ENCODE data around the gene PLGLB1. TPM values are rescaled to one million over a fixed set of nuclear protein-coding genes. Genes with fewer than 3 reads are reported as not detected.
"Not testable (repeated sequence)": the region's sequence is repeated elsewhere in the genome, so short reads cannot be mapped to it uniquely, and the experiment has no call there.

PLGLB1 gene
- total RNA-seq, 1 experiment from 2014 or later, result 1.2 TPM

DNA sequence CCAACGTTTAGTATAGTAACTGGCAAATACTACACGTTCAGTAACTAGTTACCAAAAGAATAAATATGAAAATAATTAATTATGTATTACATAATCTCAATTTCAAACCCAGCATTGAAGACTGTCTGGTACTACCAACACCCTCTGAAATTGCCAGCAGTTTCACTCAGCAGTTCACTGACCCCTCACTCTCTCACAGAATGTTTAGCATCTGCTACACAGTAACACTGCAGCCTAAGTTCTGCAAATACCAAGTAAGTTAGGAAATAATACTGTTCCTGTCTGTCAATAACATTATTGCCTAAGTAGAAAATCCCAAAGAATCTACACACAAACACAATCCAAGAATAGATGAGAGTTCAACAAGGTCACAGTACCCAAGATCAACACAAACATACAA is 41.8 kb upstream of the PLGLB1 start:
- H3K9me3 Mint-ChIP-seq; H2BK120ac ChIP-seq (ENCODE audit: low read depth, low read length, poor library complexity, severe bottlenecking); H3K56ac ChIP-seq (ENCODE audit: insufficient read length, low read depth, low read length); H3K36me3 Mint-ChIP-seq (ENCODE audit: insufficient read depth in 1 of 3, low read depth in 3 of 3); H3K4me3 Mint-ChIP-seq; H2AFZ ChIP-seq (ENCODE audit: low read length); H2BK5ac ChIP-seq (ENCODE audit: insufficient read length, low read length); H3K27ac ChIP-seq (ENCODE audit: insufficient read length, low read depth, low read length); H3K4me1 ChIP-seq (ENCODE audit: insufficient read depth, low read length); H4K5ac ChIP-seq (ENCODE audit: insufficient read length, low read depth, low read length); H3T11ph ChIP-seq (ENCODE audit: low read length); H2BK20ac ChIP-seq (ENCODE audit: low read depth, low read length, poor library complexity, severe bottlenecking); H3K4ac ChIP-seq (ENCODE audit: low read depth, low read length); H2BK15ac ChIP-seq (ENCODE audit: low read depth, low read length); H2BK12ac ChIP-seq (ENCODE audit: insufficient read length, low read depth, low read length); H3K4me1 Mint-ChIP-seq; H3K79me2 ChIP-seq (ENCODE audit: insufficient read depth, low read length); H3K4me2 ChIP-seq (ENCODE audit: insufficient read depth, insufficient read length, low read length); H3K23me2 ChIP-seq (ENCODE audit: insufficient read length, low read depth, low read length, poor library complexity, severe bottlenecking); H3K27ac Mint-ChIP-seq; H3K18ac ChIP-seq (ENCODE audit: insufficient read length, low read depth, low read length); H3K9me3 ChIP-seq (ENCODE audit: control insufficient read depth, low read depth, low read length); H3K9ac ChIP-seq (ENCODE audit: extremely low read depth, insufficient read length, low read length); H3K14ac ChIP-seq (ENCODE audit: insufficient read depth, low read length); H4K8ac ChIP-seq (replicated peaks; ENCODE audit: insufficient read length, low read depth, low read length); H3K27me3 ChIP-seq (ENCODE audit: insufficient read depth, low read length); DNase-seq; H4K20me1 ChIP-seq (ENCODE audit: control insufficient read depth, insufficient read depth, insufficient read length); H4K91ac ChIP-seq (ENCODE audit: insufficient read length, low read depth, low read length); H3K27me3 Mint-ChIP-seq (ENCODE audit: low read depth); H3K23ac ChIP-seq (ENCODE audit: insufficient read length, low read depth, low read length); H2AK5ac ChIP-seq (ENCODE audit: insufficient read length, low read length); H3K79me1 ChIP-seq (ENCODE audit: insufficient read depth, low read depth, low read length, poor library complexity, severe bottlenecking): not testable (repeated sequence)
- no CpG with 5 or more reads among the region's 2 CpGs for WGBS (ENCODE audit: extremely low coverage, insufficient read length, low lambda C conversion rate)

DNA sequence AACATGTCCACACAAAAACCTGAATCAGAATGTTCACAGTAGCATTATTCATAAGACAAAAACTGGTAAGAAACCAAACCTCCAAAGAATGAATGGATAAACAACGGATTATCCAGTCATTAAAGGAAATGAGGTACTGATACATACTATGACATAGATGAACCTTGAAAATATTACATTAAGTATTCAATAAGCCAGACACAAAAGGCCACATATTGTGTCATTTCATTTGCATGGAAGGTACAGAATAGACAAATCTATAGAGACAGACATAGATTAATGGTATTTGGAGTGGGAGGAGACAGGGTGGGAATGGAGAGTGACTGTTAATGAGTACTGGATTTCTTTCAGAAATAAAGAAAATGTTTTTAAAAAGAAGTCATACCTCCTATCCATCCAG is 39.9 kb upstream of the PLGLB1 start:
- not testable (repeated sequence) for H3K9ac ChIP-seq (ENCODE audit: extremely low read depth, insufficient read length, low read length); H3K79me2 ChIP-seq (ENCODE audit: insufficient read depth, low read length); H2BK15ac ChIP-seq (ENCODE audit: low read depth, low read length); H3K4me1 Mint-ChIP-seq; H3K4me2 ChIP-seq (ENCODE audit: insufficient read depth, insufficient read length, low read length); H3T11ph ChIP-seq (ENCODE audit: low read length); H3K4ac ChIP-seq (ENCODE audit: low read depth, low read length); H3K36me3 Mint-ChIP-seq (ENCODE audit: insufficient read depth in 1 of 3, low read depth in 3 of 3); H2AK5ac ChIP-seq (ENCODE audit: insufficient read length, low read length); H3K9me3 Mint-ChIP-seq; H2BK5ac ChIP-seq (ENCODE audit: insufficient read length, low read length); H3K27ac Mint-ChIP-seq; H3K9me3 ChIP-seq (ENCODE audit: control insufficient read depth, low read depth, low read length); H4K8ac ChIP-seq (replicated peaks; ENCODE audit: insufficient read length, low read depth, low read length); H3K27ac ChIP-seq (ENCODE audit: insufficient read length, low read depth, low read length); DNase-seq; H4K91ac ChIP-seq (ENCODE audit: insufficient read length, low read depth, low read length); H4K5ac ChIP-seq (ENCODE audit: insufficient read length, low read depth, low read length); H3K18ac ChIP-seq (ENCODE audit: insufficient read length, low read depth, low read length); H4K20me1 ChIP-seq (ENCODE audit: control insufficient read depth, insufficient read depth, insufficient read length); H3K27me3 Mint-ChIP-seq (ENCODE audit: low read depth); H2AFZ ChIP-seq (ENCODE audit: low read length); H3K23ac ChIP-seq (ENCODE audit: insufficient read length, low read depth, low read length); H3K56ac ChIP-seq (ENCODE audit: insufficient read length, low read depth, low read length); H2BK12ac ChIP-seq (ENCODE audit: insufficient read length, low read depth, low read length); H3K4me1 ChIP-seq (ENCODE audit: insufficient read depth, low read length); H2BK120ac ChIP-seq (ENCODE audit: low read depth, low read length, poor library complexity, severe bottlenecking); H3K79me1 ChIP-seq (ENCODE audit: insufficient read depth, low read depth, low read length, poor library complexity, severe bottlenecking); H3K27me3 ChIP-seq (ENCODE audit: insufficient read depth, low read length); H3K14ac ChIP-seq (ENCODE audit: insufficient read depth, low read length); H3K4me3 Mint-ChIP-seq; H3K23me2 ChIP-seq (ENCODE audit: insufficient read length, low read depth, low read length, poor library complexity, severe bottlenecking); H2BK20ac ChIP-seq (ENCODE audit: low read depth, low read length, poor library complexity, severe bottlenecking)
- no CpG with 5 or more reads among the region's 1 CpG for WGBS (ENCODE audit: extremely low coverage, insufficient read length, low lambda C conversion rate)

Measured in H9 (cell line).